RWPE2 (cell line): ENCODE data around the gene SDE2.

Experiments
- ATAC-seq: fragments of 200-7000 bp; cut with Tn5 transposase; 3 replicates; pipeline ENCODE4 v1.9.1; 2021; ENCODE audit warnings: low read depth
- DNase-seq: peaks from one replicate; pipeline ENCODE4 v3.0.0-alpha.2; 2020; ENCODE audit warnings: low spot score
- H3K27ac ChIP-seq: fragments of 450-650 bp; 2 replicates; pipeline ENCODE4 v1.5.1; 2017; ENCODE audit warnings: mild to moderate bottlenecking; ENCODE audit not compliant: poor library complexity, severe bottlenecking
- H3K27me3 ChIP-seq: fragments of 250-450 bp; sonication (Bioruptor Pico); 2 replicates; pipeline ENCODE4 v1.5.1; 2021; ENCODE audit warnings: mild to moderate bottlenecking, moderate library complexity; ENCODE audit not compliant: insufficient read depth, poor library complexity, severe bottlenecking
- H3K36me3 ChIP-seq: fragments of 250-450 bp; sonication (Bioruptor Pico); 2 replicates; pipeline ENCODE4 v1.5.1; 2020; ENCODE audit warnings: low read depth, mild to moderate bottlenecking, moderate library complexity
- H3K4me1 ChIP-seq: fragments of 250-450 bp; sonication (Bioruptor Pico); 2 replicates; pipeline ENCODE4 v1.5.1; 2021; ENCODE audit warnings: mild to moderate bottlenecking, moderate library complexity; ENCODE audit not compliant: insufficient read depth, poor library complexity, severe bottlenecking
- H3K4me3 ChIP-seq: fragments of 250-450 bp; sonication (Bioruptor Pico); 2 replicates; pipeline ENCODE4 v1.5.1; 2021; ENCODE audit warnings: mild to moderate bottlenecking, moderate library complexity; ENCODE audit not compliant: severe bottlenecking
- H3K9me3 ChIP-seq: fragments of 250-450 bp; sonication (Bioruptor Pico); 2 replicates; pipeline ENCODE4 v1.5.1; 2021; ENCODE audit warnings: mild to moderate bottlenecking, moderate library complexity; ENCODE audit not compliant: severe bottlenecking
- TF ChIP-seq, protein P1 (sequence below): fragments of 450-650 bp; IDR thresholded peaks from one replicate; pipeline ENCODE4 v1.5.1; 2017; ENCODE audit warnings: mild to moderate bottlenecking, moderate library complexity; ENCODE audit not compliant: poor library complexity, severe bottlenecking

The SDE2 gene

GRCh38 chr1:226033582-226033981 is 34.4 kb upstream of the SDE2 start:
- no peaks in the 10 kb centered on the region for H3K4me1 ChIP-seq
- H3K27ac ChIP-seq, result no peak overlapping the region
- no peaks in the 10 kb centered on the region for H3K9me3 ChIP-seq
- TF ChIP-seq, protein P1, sequence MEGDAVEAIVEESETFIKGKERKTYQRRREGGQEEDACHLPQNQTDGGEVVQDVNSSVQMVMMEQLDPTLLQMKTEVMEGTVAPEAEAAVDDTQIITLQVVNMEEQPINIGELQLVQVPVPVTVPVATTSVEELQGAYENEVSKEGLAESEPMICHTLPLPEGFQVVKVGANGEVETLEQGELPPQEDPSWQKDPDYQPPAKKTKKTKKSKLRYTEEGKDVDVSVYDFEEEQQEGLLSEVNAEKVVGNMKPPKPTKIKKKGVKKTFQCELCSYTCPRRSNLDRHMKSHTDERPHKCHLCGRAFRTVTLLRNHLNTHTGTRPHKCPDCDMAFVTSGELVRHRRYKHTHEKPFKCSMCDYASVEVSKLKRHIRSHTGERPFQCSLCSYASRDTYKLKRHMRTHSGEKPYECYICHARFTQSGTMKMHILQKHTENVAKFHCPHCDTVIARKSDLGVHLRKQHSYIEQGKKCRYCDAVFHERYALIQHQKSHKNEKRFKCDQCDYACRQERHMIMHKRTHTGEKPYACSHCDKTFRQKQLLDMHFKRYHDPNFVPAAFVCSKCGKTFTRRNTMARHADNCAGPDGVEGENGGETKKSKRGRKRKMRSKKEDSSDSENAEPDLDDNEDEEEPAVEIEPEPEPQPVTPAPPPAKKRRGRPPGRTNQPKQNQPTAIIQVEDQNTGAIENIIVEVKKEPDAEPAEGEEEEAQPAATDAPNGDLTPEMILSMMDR, result no peak
- H3K4me3 ChIP-seq, result no peak overlapping the region
- no peaks in the 10 kb centered on the region for H3K36me3 ChIP-seq
- DNase-seq, result no peak
- no peaks in the 10 kb centered on the region for H3K27me3 ChIP-seq
- no peak for ATAC-seq

GRCh38 chr1:226029568-226030225 is 30.6 kb upstream of the SDE2 start:
- no peaks in the 10 kb centered on the region for H3K36me3 ChIP-seq
- H3K4me3 ChIP-seq, result no peak overlapping the region
- ATAC-seq, result no peak
- no peaks in the 10 kb centered on the region for H3K9me3 ChIP-seq
- H3K4me1 ChIP-seq, result no peaks in the 10 kb centered on the region
- DNase-seq, result no peak
- TF ChIP-seq, protein P1, result no peak
- H3K27ac ChIP-seq, result no peak overlapping the region
- H3K27me3 ChIP-seq, result no peaks in the 10 kb centered on the region

DNA sequence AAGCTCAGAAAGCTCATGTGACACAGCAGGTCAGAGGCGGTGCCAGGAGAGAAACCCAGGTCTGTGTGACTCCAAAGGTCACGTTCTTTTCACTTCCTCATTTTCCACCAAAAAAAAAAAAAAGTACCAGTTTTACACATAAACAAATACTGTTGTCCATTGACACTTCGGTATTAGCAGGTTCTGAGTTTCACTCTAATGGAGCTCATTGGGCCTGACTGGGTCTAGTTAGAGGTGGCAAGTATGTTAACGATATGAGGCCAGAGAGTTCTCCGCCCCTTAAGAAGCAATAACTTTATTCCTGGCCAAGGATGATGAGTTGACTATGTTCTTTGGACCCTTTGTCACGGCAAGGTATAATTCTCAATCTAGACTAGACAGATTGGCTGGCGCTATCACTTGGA is 30.0 kb upstream of the SDE2 start:
- no peak for ATAC-seq
- Histone ChIP-seq H3K4me3 (no peak overlapping the region), H3K27ac (no peak overlapping the region), H3K27me3 (no peaks in the 10 kb centered on the region), H3K9me3 (no peaks in the 10 kb centered on the region), H3K4me1 (no peaks in the 10 kb centered on the region), H3K36me3 (no peaks in the 10 kb centered on the region)
- DNase-seq, result no peak
- TF ChIP-seq, protein P1, result no peak

DNA sequence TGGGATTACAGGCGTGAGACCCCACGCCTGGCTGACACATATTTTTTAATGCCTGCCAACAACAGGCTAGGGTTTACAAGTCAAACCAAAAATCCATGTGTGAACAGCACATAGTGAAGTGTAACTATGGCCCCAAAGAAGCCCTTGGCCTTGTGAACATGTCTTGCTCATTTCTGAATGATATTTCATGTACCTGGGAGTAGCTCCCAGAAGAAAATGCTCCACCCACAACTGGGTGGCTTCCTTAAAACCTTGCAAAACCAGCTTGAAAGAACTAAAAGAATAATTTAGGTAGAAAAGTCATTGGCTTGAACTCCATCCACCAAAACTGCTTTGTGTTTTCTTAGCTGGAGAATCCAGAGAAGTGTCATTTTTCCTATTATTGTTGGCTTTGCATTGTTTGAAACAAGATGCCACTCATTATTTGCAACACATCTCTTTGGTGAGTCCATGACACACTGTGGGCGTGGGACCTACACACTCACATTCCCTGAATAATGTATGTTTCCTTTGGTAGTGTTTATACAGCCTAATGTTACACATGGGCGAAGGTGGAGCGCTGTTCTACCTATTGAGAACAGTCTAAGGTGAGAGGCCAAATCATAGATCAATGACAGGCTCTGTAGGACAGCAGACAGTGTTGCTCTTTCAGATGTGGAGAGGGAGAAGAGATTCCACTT is 28.5 kb upstream of the SDE2 start:
- Histone ChIP-seq H3K27ac (no peak overlapping the region), H3K4me3 (no peak overlapping the region), H3K36me3 (no peaks in the 10 kb centered on the region), H3K9me3 (no peaks in the 10 kb centered on the region), H3K27me3 (no peaks in the 10 kb centered on the region), H3K4me1 (no peaks in the 10 kb centered on the region)
- no peak for ATAC-seq
- TF ChIP-seq, protein P1, result no peak
- no peak for DNase-seq

DNA sequence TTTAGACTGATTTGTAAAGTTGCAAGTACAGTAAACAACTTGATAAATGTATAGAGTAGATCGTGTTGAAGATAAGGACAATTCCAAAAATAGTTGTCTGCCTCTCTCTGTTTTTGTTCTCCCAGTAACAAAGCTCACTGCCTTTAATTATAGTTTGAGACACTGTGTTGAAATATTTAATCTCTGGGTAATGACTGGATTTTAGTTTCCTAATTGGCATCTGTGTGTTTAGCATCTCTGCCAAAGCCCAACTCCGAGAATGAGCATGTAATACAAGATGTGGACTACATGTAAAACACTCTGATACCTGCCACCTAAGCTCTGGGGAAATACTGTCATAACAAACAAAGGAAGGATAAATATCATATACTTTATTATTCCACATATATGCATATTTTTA is 27.7 kb upstream of the SDE2 start:
- ATAC-seq, result no peak
- TF ChIP-seq, protein P1, result no peak
- H3K9me3 ChIP-seq, result no peaks in the 10 kb centered on the region
- no peak overlapping the region for H3K27ac ChIP-seq
- H3K27me3 ChIP-seq, result no peaks in the 10 kb centered on the region
- no peaks in the 10 kb centered on the region for H3K36me3 ChIP-seq
- no peak for DNase-seq
- H3K4me1 ChIP-seq, result no peaks in the 10 kb centered on the region
- no peak overlapping the region for H3K4me3 ChIP-seq
